Osteocyte (in vitro differentiated cells): ENCODE data around the gene FZD1. TPM values are rescaled to one million over a fixed set of nuclear protein-coding genes. Genes with fewer than 3 reads are reported as not detected.

ENCODE experiments used
- DNase-seq: peaks from one replicate; pipeline ENCODE4 v3.0.0; 2021; ENCODE audit warnings: mixed read lengths; ENCODE audit not compliant: unreplicated experiment; ENCODE audit errors: extremely low spot score
- H3K27ac Mint-ChIP-seq: one replicate; pipeline ENCODE4 v1.8.0; 2021; ENCODE audit warnings: mild to moderate bottlenecking, mixed read lengths; ENCODE audit not compliant: unreplicated experiment
- H3K27me3 Mint-ChIP-seq: one replicate; pipeline ENCODE4 v1.8.0; 2021; ENCODE audit warnings: mixed read lengths; ENCODE audit not compliant: unreplicated experiment
- H3K36me3 Mint-ChIP-seq: one replicate; pipeline ENCODE4 v1.8.0; 2021; ENCODE audit warnings: mixed read lengths; ENCODE audit not compliant: unreplicated experiment
- H3K4me1 Mint-ChIP-seq: one replicate; pipeline ENCODE4 v1.8.0; 2021; ENCODE audit warnings: mixed read lengths; ENCODE audit not compliant: unreplicated experiment
- H3K4me3 Mint-ChIP-seq: one replicate; pipeline ENCODE4 v1.8.0; 2021; ENCODE audit warnings: mild to moderate bottlenecking, moderate library complexity, mixed read lengths; ENCODE audit not compliant: unreplicated experiment
- H3K9me3 Mint-ChIP-seq: one replicate; pipeline ENCODE4 v1.8.0; 2021; ENCODE audit warnings: mixed read lengths; ENCODE audit not compliant: unreplicated experiment
- CTCF ChIP-seq: fragments of 200-600 bp; sonication (generic); IDR thresholded peaks from 2 replicates; pipeline ENCODE4 v1.5.0; 2021; ENCODE audit warnings: antibody characterized with exemption, mild to moderate bottlenecking, moderate library complexity
- total RNA-seq: library from RNA; stranded (reverse); gene quantifications from 2 replicates; pipeline ENCODE4 v1.2.1, GENCODE V29; 2021

Gene FZD1
- total RNA-seq, 1 donor from 2014 or later: 19.4 TPM

DNA sequence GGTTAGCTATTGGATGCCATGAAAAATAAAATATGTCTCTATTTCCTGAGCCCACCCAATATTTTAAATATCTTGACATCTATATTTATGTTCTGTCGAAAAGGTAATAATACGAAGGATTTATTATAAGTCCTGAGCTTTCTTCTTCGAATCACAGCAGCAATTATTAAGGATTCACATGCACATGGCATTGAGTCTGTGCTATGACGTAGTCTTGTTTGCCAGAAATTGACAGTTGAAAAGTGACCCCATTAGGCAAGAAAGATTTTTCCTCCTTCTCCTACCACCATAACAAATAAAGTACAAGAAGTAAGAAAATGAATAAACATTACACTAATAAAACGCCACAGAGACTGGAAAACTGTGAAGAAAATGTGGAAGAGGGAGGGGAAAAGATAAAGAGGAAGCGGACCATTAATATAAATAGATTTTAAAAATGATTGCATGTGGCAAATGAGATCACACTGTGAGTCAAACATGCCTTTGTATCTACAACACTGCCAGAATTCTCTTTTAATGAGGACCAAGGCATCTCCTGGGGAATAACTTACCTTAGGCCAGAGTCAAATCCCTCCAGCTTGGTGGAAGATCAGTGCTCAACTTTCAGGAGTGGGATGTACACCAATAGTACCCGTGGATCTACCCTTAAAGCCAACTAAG lies 21.6 kb downstream of the FZD1 start:
- Mint-ChIP-seq H3K4me3 (no peak overlapping the region), H3K4me1 (peaks cover 7% of the 10 kb centered on the region), H3K36me3 (no peaks in the 10 kb centered on the region), H3K9me3 (no peaks in the 10 kb centered on the region), H3K27ac (no peak overlapping the region), H3K27me3 (no peaks in the 10 kb centered on the region)
- no peak for TF ChIP-seq CTCF
- no peak for DNase-seq

- Mint-ChIP-seq H3K36me3 (no peaks in the 10 kb centered on the region), H3K9me3 (no peaks in the 10 kb centered on the region), H3K27ac (no peak overlapping the region), H3K4me3 (no peak overlapping the region), H3K27me3 (no peaks in the 10 kb centered on the region), H3K4me1 (peaks cover 7% of the 10 kb centered on the region)
- no peak for DNase-seq
- no peak for TF ChIP-seq CTCF
Observed at GRCh38 chr7:91286432-91286831, 22.2 kb downstream of the FZD1 start.

DNA sequence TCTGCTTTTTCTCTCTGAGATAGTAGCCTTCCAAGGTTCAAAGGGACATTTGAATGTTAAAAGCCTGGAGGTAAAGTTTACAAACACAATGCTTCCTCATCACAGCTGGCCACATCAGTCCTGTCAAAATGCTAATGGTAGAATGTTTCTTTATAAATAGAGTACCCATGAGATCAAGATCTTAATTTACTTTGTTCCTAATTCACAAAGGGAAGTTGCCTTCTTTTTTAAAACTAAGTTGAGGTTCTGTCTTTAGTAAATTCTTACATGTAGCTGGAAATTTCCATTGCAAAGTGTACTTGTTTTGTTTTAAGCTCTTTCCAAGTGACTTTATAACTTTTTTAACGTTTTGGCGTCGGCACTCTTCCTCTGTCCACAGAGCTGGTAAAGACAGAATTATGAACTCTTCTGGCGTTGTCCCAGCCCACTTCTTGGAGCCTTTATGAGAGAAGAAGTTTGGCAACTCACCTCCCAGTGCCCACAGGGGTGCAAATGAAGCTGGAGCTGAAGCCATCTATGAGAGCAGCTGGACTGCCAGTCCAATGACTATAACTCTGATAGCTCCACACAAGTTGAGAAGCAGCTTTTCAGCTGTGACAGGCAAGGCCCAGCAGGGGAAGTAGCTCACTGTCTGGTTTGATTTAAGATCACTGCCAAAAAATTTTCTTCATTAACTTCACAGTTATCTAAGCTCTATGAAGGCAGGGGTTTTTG lies 23.3 kb downstream of the FZD1 start:
- peak; percentile 11 for TF ChIP-seq CTCF
- Mint-ChIP-seq H3K36me3 (no peaks in the 10 kb centered on the region), H3K27me3 (no peaks in the 10 kb centered on the region), H3K9me3 (no peaks in the 10 kb centered on the region), H3K4me1 (peaks cover 7% of the 10 kb centered on the region), H3K27ac (no peak overlapping the region), H3K4me3 (no peak overlapping the region)
- no peak for DNase-seq

- peak; percentile 21 for TF ChIP-seq CTCF
- H3K27ac Mint-ChIP-seq: no peak overlapping the region
Observed at GRCh38 chr7:91288208-91288824, 24.1 kb downstream of the FZD1 start.

GRCh38 chr7:91289633-91290254 lies 25.5 kb downstream of the FZD1 start:
- Mint-ChIP-seq H3K27ac (no peak overlapping the region), H3K4me1 (peaks cover 3% of the 10 kb centered on the region), H3K36me3 (no peaks in the 10 kb centered on the region), H3K27me3 (no peaks in the 10 kb centered on the region), H3K4me3 (no peak overlapping the region), H3K9me3 (no peaks in the 10 kb centered on the region)
- DNase-seq: no peak
- TF ChIP-seq CTCF: no peak

More at GRCh38 chr7:91288208-91288824, 24.1 kb downstream of the FZD1 start:
- Mint-ChIP-seq H3K9me3 (no peaks in the 10 kb centered on the region), H3K4me3 (no peak overlapping the region), H3K4me1 (peaks cover 3% of the 10 kb centered on the region), H3K36me3 (no peaks in the 10 kb centered on the region), H3K27me3 (no peaks in the 10 kb centered on the region)
- DNase-seq: no peak
